Caco-2 (cell line): ENCODE data around the gene RERE. TPM values are rescaled to one million over a fixed set of nuclear protein-coding genes. Genes with fewer than 3 reads are reported as not detected.

Experiments
- BruUV-seq: library from RNA; stranded (reverse); fragments of 400-500 nt; replicated peaks from 2 replicates; lab custom pipeline; 2021; lab: Mats Ljungman, UMichigan
- CTCF ChIA-PET: fragments of 300-600 bp; sonication (Branson Sonifier 250); formaldehyde crosslinking; loops from one replicate; lab custom pipeline; 2022; ENCODE audit warnings: antibody characterized with exemption; lab: Charles Lee
- POLR2A ChIA-PET: fragments of 300-600 bp; sonication (Branson Sonifier 250); formaldehyde crosslinking; loops from one replicate; lab custom pipeline; 2022; ENCODE audit warnings: antibody characterized with exemption; lab: Charles Lee
- DNase-seq, 2 experiments: peaks; one replicate each; pipeline versions ENCODE4 v3.0.0 to v3.0.0-alpha.2; 2020 to 2022
- H3K27me3 ChIP-seq: replicated peaks from 2 replicates; pipeline ENCODE4 v1.6.0; 2011; ENCODE audit warnings: low read length; ENCODE audit not compliant: control insufficient read depth, insufficient read depth
- H3K36me3 ChIP-seq: 2 replicates; pipeline ENCODE4 v1.5.1; 2011; ENCODE audit warnings: low read length; ENCODE audit not compliant: control insufficient read depth, insufficient read depth
- H3K4me1 ChIP-seq: fragments of 250-450 bp; sonication (Bioruptor Pico); 2 replicates; pipeline ENCODE4 v1.5.1; 2020; ENCODE audit warnings: mild to moderate bottlenecking
- H3K4me3 ChIP-seq: 2 replicates; pipeline ENCODE4 v1.5.1; 2011; ENCODE audit warnings: low read depth, mild to moderate bottlenecking, control low read depth, low read length
- H3K9me3 ChIP-seq: fragments of 250-450 bp; sonication (Bioruptor Pico); 2 replicates; pipeline ENCODE4 v1.5.1; 2020; ENCODE audit warnings: mild to moderate bottlenecking, moderate library complexity
- H3K27ac Mint-ChIP-seq: one replicate; pipeline ENCODE4 v1.8.0; 2022; ENCODE audit warnings: mixed read lengths; ENCODE audit not compliant: unreplicated experiment
- H3K27me3 Mint-ChIP-seq: one replicate; pipeline ENCODE4 v1.8.0; 2022; ENCODE audit warnings: mixed read lengths; ENCODE audit not compliant: insufficient read depth, unreplicated experiment
- H3K36me3 Mint-ChIP-seq: one replicate; pipeline ENCODE4 v1.8.0; 2022; ENCODE audit warnings: mild to moderate bottlenecking, mixed read lengths; ENCODE audit not compliant: insufficient read depth, unreplicated experiment
- H3K4me1 Mint-ChIP-seq: one replicate; pipeline ENCODE4 v1.8.0; 2022; ENCODE audit warnings: low read depth, mixed read lengths; ENCODE audit not compliant: unreplicated experiment
- H3K4me3 Mint-ChIP-seq: one replicate; pipeline ENCODE4 v1.8.0; 2022; ENCODE audit warnings: mild to moderate bottlenecking, moderate library complexity, mixed read lengths; ENCODE audit not compliant: unreplicated experiment
- H3K9me3 Mint-ChIP-seq: one replicate; pipeline ENCODE4 v1.8.0; 2022; ENCODE audit warnings: mixed read lengths; ENCODE audit not compliant: unreplicated experiment
- CTCF ChIP-seq, 2 experiments: fragments of 200-600 bp in 1 of 2; IDR thresholded peaks; 1 replicate in 1 of 2; 2 replicates in 1 of 2; pipeline versions ENCODE4 v1.5.1 to v1.8.0; 2011 to 2022; ENCODE audit warnings: antibody characterized with exemption in 1 of 2, control low read depth in 1 of 2, inconsistent platforms in 1 of 2, low read depth in 1 of 2, low read length in 1 of 2, mild to moderate bottlenecking in 1 of 2, moderate library complexity in 1 of 2; ENCODE audit not compliant: insufficient read depth in 1 of 2, severe bottlenecking in 1 of 2, unreplicated experiment in 1 of 2
- intact Hi-C: fragments of 100-400 bp; cut with micrococcal nuclease; formaldehyde crosslinking; loops from one replicate; pipeline ENCODE4 v1.10.0; 2022; ENCODE audit not compliant: unreplicated experiment
- total RNA-seq: library from RNA; stranded (reverse); gene quantifications from 2 replicates; pipeline ENCODE4 v1.2.3, GENCODE V29; 2022

Gene RERE
- total RNA-seq, 1 experiment from 2014 or later = 85.2 TPM

- Histone ChIP-seq H3K4me3 (no peak overlapping the region), H3K4me1 (peaks cover 3% of the 10 kb centered on the region; the same call in 1 of the 2 replicates), H3K36me3 (no peaks in the 10 kb centered on the region; the same call in 1 of the 2 replicates), H3K9me3 (no peaks in the 10 kb centered on the region), H3K27me3 (no peaks in the 10 kb centered on the region)
- no peaks in the 10 kb centered on the region for H3K27me3 Mint-ChIP-seq
- intact Hi-C loops = no loop called here
- H3K4me3 Mint-ChIP-seq = no peak overlapping the region
- BruUV-seq = no TSS peak
- peaks cover 49% of the 10 kb centered on the region for H3K36me3 Mint-ChIP-seq
- H3K4me1 Mint-ChIP-seq = no peaks in the 10 kb centered on the region
- H3K27ac Mint-ChIP-seq = no peak overlapping the region
- ChIA-PET POLR2A (no interaction called here), CTCF (no interaction called here)
- no peaks in the 10 kb centered on the region for H3K9me3 Mint-ChIP-seq
- DNase-seq = no peak
- TF ChIP-seq CTCF (IDR thresholded peaks at IDR 0.05; ENCODE audit: insufficient read depth in 1 of 2, low read depth in 1 of 2, low read length in 1 of 2, severe bottlenecking in 1 of 2, unreplicated experiment in 1 of 2) = no peak
Measured at GRCh38 chr1:8494681-8495080, 322.8 kb downstream of the RERE start.

- Histone ChIP-seq H3K4me3 (no peak overlapping the region), H3K27me3 (no peaks in the 10 kb centered on the region), H3K36me3 (no peaks in the 10 kb centered on the region; the same call in 1 of the 2 replicates), H3K9me3 (no peaks in the 10 kb centered on the region), H3K4me1 (peaks cover 3% of the 10 kb centered on the region; the same call in 1 of the 2 replicates)
- BruUV-seq = no TSS peak
- Mint-ChIP-seq H3K36me3 (peaks cover 46% of the 10 kb centered on the region), H3K4me3 (no peak overlapping the region), H3K9me3 (no peaks in the 10 kb centered on the region), H3K4me1 (no peaks in the 10 kb centered on the region), H3K27me3 (no peaks in the 10 kb centered on the region), H3K27ac (no peak overlapping the region)
- intact Hi-C loops = no loop called here
- ChIA-PET POLR2A (no interaction called here), CTCF (interaction anchor here (1.0 kb wide), 1 partner anchor 73 kb away, joined by 4 read pairs; no protein-coding TSS in a partner anchor)
- TF ChIP-seq CTCF (IDR thresholded peaks at IDR 0.05; ENCODE audit: insufficient read depth in 1 of 2, low read depth in 1 of 2, low read length in 1 of 2, severe bottlenecking in 1 of 2, unreplicated experiment in 1 of 2) = no peak
- no peak for DNase-seq
Measured at GRCh38 chr1:8493916-8494540, 323.4 kb downstream of the RERE start.

GRCh38 chr1:8487249-8487648, 330.2 kb downstream of the RERE start:
- BruUV-seq = no TSS peak
- Mint-ChIP-seq H3K27me3 (no peaks in the 10 kb centered on the region), H3K4me1 (no peaks in the 10 kb centered on the region), H3K27ac (no peak overlapping the region), H3K36me3 (peaks cover 22% of the 10 kb centered on the region), H3K9me3 (no peaks in the 10 kb centered on the region), H3K4me3 (no peak overlapping the region)
- Histone ChIP-seq H3K36me3 (no peaks in the 10 kb centered on the region), H3K27me3 (no peaks in the 10 kb centered on the region), H3K4me3 (no peak overlapping the region), H3K9me3 (no peaks in the 10 kb centered on the region), H3K4me1 (no peaks in the 10 kb centered on the region)
- no peak for DNase-seq
- POLR2A ChIA-PET = no interaction called here
- CTCF ChIA-PET = no interaction called here
- intact Hi-C loops = no loop called here
- TF ChIP-seq CTCF (IDR thresholded peaks at IDR 0.05; ENCODE audit: insufficient read depth in 1 of 2, low read depth in 1 of 2, low read length in 1 of 2, severe bottlenecking in 1 of 2, unreplicated experiment in 1 of 2) = no peak
